Activated T-helper 1 cell treated with anti-CD3 and anti-CD28 coated beads, Interleukin-12 subunit alpha, Interleukin-12 subunit beta, Interleukin-2, Interleukin-4 antibody, amounts not matched to agents 30 ng/mL and 10 ng/mL and 1 ng/mL, durations not matched to agents 14 hours and 24 hours and 36 hours (primary cell): ENCODE data around the gene SLC29A4. TPM values are rescaled to one million over a fixed set of nuclear protein-coding genes. Genes with fewer than 3 reads are reported as not detected.
"Not testable (repeated sequence)": the region's sequence is repeated elsewhere in the genome, so short reads cannot be mapped to it uniquely, and the experiment has no call there.

Source experiments
- DNase-seq: peaks from one replicate; pipeline ENCODE4 v3.0.0; 2021; ENCODE audit warnings: low spot score
- H3K27ac Mint-ChIP-seq: one replicate; pipeline ENCODE4 v1.8.0; 2021; ENCODE audit warnings: mild to moderate bottlenecking, mixed read lengths
- H3K27me3 Mint-ChIP-seq: one replicate; pipeline ENCODE4 v1.8.0; 2022; ENCODE audit warnings: mild to moderate bottlenecking, moderate library complexity, mixed read lengths; ENCODE audit not compliant: insufficient read depth
- H3K36me3 Mint-ChIP-seq: one replicate; pipeline ENCODE4 v1.8.0; 2021; ENCODE audit warnings: low read depth, mixed read lengths
- H3K4me1 Mint-ChIP-seq: one replicate; pipeline ENCODE4 v1.8.0; 2021; ENCODE audit warnings: low read depth, mixed read lengths
- H3K4me3 Mint-ChIP-seq: one replicate; pipeline ENCODE4 v1.8.0; 2021; ENCODE audit warnings: mild to moderate bottlenecking, moderate library complexity, mixed read lengths
- H3K9me3 Mint-ChIP-seq: one replicate; pipeline ENCODE4 v1.8.0; 2021; ENCODE audit warnings: mixed read lengths
- intact Hi-C: fragments of 100-400 bp; cut with micrococcal nuclease; formaldehyde crosslinking; loops from one replicate; pipeline ENCODE4 v1.15.1; 2024
- total RNA-seq: library from RNA; stranded (reverse); gene quantifications from 2 replicates; pipeline ENCODE4 v1.2.3, GENCODE V29; 2022

The SLC29A4 gene
- total RNA-seq, 1 donor from 2014 or later = 0.29 TPM

GRCh38 chr7:5312276-5313070 is 29.7 kb downstream of the SLC29A4 start:
- H3K27me3 Mint-ChIP-seq, H3K4me1 Mint-ChIP-seq, DNase-seq, H3K4me3 Mint-ChIP-seq, H3K9me3 Mint-ChIP-seq, intact Hi-C loops, H3K27ac Mint-ChIP-seq: not testable (repeated sequence)
- peaks cover 26% of the 10 kb centered on the region for H3K36me3 Mint-ChIP-seq

GRCh38 chr7:5313076-5313885 is 30.5 kb downstream of the SLC29A4 start:
- intact Hi-C loops, H3K27me3 Mint-ChIP-seq, H3K4me1 Mint-ChIP-seq, H3K9me3 Mint-ChIP-seq, H3K27ac Mint-ChIP-seq, H3K4me3 Mint-ChIP-seq, DNase-seq: not testable (repeated sequence)
- H3K36me3 Mint-ChIP-seq = peaks cover 30% of the 10 kb centered on the region

- Mint-ChIP-seq H3K4me3 (no peak overlapping the region), H3K36me3 (peaks cover 42% of the 10 kb centered on the region), H3K27me3 (no peaks in the 10 kb centered on the region), H3K27ac (no peak overlapping the region), H3K9me3 (peaks cover 15% of the 10 kb centered on the region), H3K4me1 (no peaks in the 10 kb centered on the region)
- intact Hi-C loops = no loop called here
- no peak for DNase-seq
These were observed 32.1 kb downstream of the SLC29A4 start for GRCh38 chr7:5314864-5315263.

- Mint-ChIP-seq H3K4me3 (no peak overlapping the region), H3K27me3 (no peaks in the 10 kb centered on the region), H3K4me1 (no peaks in the 10 kb centered on the region), H3K9me3 (peaks cover 18% of the 10 kb centered on the region), H3K36me3 (peaks cover 45% of the 10 kb centered on the region), H3K27ac (no peak overlapping the region)
- no peak for DNase-seq
- intact Hi-C loops = no loop called here
These were observed 33.0 kb downstream of the SLC29A4 start for GRCh38 chr7:5315761-5316160.

GRCh38 chr7:5318613-5319012 is 35.9 kb downstream of the SLC29A4 start:
- H3K4me1 Mint-ChIP-seq, H3K27me3 Mint-ChIP-seq, intact Hi-C loops, H3K27ac Mint-ChIP-seq, DNase-seq, H3K4me3 Mint-ChIP-seq: not testable (repeated sequence)
- peaks cover 51% of the 10 kb centered on the region for H3K36me3 Mint-ChIP-seq
- H3K9me3 Mint-ChIP-seq = peaks cover 18% of the 10 kb centered on the region

GRCh38 chr7:5320391-5320790 is 37.6 kb downstream of the SLC29A4 start:
- intact Hi-C loops = no loop called here
- Mint-ChIP-seq H3K27ac (no peak overlapping the region), H3K27me3 (no peaks in the 10 kb centered on the region), H3K36me3 (peaks cover 57% of the 10 kb centered on the region), H3K4me1 (no peaks in the 10 kb centered on the region), H3K4me3 (no peak overlapping the region), H3K9me3 (peaks cover 18% of the 10 kb centered on the region)
- no peak for DNase-seq

- Mint-ChIP-seq H3K27ac (no peak overlapping the region), H3K9me3 (peaks cover 18% of the 10 kb centered on the region), H3K27me3 (peaks cover 2% of the 10 kb centered on the region), H3K4me1 (no peaks in the 10 kb centered on the region), H3K36me3 (peaks cover 54% of the 10 kb centered on the region), H3K4me3 (no peak overlapping the region)
- intact Hi-C loops = no loop called here
- DNase-seq = no peak
These were observed 38.2 kb downstream of the SLC29A4 start for GRCh38 chr7:5320802-5321396.

- Mint-ChIP-seq H3K4me1 (no peaks in the 10 kb centered on the region), H3K27me3 (peaks cover 2% of the 10 kb centered on the region), H3K4me3 (no peak overlapping the region), H3K27ac (no peak overlapping the region), H3K9me3 (peaks cover 18% of the 10 kb centered on the region), H3K36me3 (peaks cover 52% of the 10 kb centered on the region)
- intact Hi-C loops = no loop called here
- DNase-seq = no peak
These were observed 40.1 kb downstream of the SLC29A4 start for GRCh38 chr7:5322621-5323410.

- intact Hi-C loops, H3K4me3 Mint-ChIP-seq, H3K27ac Mint-ChIP-seq, DNase-seq, H3K9me3 Mint-ChIP-seq, H3K27me3 Mint-ChIP-seq, H3K4me1 Mint-ChIP-seq: not testable (repeated sequence)
- H3K36me3 Mint-ChIP-seq = peaks cover 39% of the 10 kb centered on the region
These were observed 41.3 kb downstream of the SLC29A4 start for GRCh38 chr7:5323800-5324781.

- Mint-ChIP-seq H3K36me3 (peaks cover 35% of the 10 kb centered on the region), H3K9me3 (peaks cover 1% of the 10 kb centered on the region)
- intact Hi-C loops = no loop called here
These were observed 42.2 kb downstream of the SLC29A4 start for GRCh38 chr7:5324961-5325360.

GRCh38 chr7:5330288-5330687 is 47.5 kb downstream of the SLC29A4 start:
- H3K27ac Mint-ChIP-seq = no peak overlapping the region
- H3K36me3 Mint-ChIP-seq = peaks cover 36% of the 10 kb centered on the region
- DNase-seq = no peak
- H3K4me1 Mint-ChIP-seq = peaks cover 15% of the 10 kb centered on the region
- no peak overlapping the region for H3K4me3 Mint-ChIP-seq
- peaks cover 7% of the 10 kb centered on the region for H3K27me3 Mint-ChIP-seq
- no peaks in the 10 kb centered on the region for H3K9me3 Mint-ChIP-seq
- intact Hi-C loops = no loop called here

More at GRCh38 chr7:5324961-5325360, 42.2 kb downstream of the SLC29A4 start:
- peaks cover 2% of the 10 kb centered on the region for H3K27me3 Mint-ChIP-seq
- H3K4me3 Mint-ChIP-seq = no peak overlapping the region
- H3K27ac Mint-ChIP-seq = no peak overlapping the region
- no peak for DNase-seq
- no peaks in the 10 kb centered on the region for H3K4me1 Mint-ChIP-seq
